Retinal pigment epithelial cell (primary cell): ENCODE measurements around the gene MIF.

Experiments used
- DNase-seq: peaks from one replicate; pipeline ENCODE4 v3.0.0-alpha.2; 2010; ENCODE audit warnings: low read depth
- H3K4me3 ChIP-seq: 2 replicates; pipeline ENCODE4 v1.5.1; 2011; ENCODE audit warnings: mild to moderate bottlenecking, low read length, control low read depth, moderate library complexity
- TF ChIP-seq, protein P1 (sequence below): conservative IDR thresholded peaks from 2 replicates; pipeline ENCODE4 v1.5.1; 2011; ENCODE audit warnings: low read depth, low read length, control low read depth, inconsistent platforms

The MIF gene

DNA sequence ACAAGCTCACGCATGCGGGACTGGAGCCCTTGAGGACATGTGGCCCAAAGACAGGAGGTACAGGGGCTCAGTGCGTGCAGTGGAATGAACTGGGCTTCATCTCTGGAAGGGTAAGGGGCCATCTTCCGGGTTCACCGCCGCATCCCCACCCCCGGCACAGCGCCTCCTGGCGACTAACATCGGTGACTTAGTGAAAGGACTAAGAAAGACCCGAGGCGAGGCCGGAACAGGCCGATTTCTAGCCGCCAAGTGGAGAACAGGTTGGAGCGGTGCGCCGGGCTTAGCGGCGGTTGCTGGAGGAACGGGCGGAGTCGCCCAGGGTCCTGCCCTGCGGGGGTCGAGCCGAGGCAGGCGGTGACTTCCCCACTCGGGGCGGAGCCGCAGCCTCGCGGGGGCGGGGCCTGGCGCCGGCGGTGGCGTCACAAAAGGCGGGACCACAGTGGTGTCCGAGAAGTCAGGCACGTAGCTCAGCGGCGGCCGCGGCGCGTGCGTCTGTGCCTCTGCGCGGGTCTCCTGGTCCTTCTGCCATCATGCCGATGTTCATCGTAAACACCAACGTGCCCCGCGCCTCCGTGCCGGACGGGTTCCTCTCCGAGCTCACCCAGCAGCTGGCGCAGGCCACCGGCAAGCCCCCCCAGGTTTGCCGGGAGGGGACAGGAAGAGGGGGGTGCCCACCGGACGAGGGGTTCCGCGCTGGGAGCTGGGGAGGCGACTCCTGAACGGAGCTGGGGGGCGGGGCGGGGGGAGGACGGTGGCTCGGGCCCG lies at the start of gene MIF:
MIF (plus strand) TSS at position 439 of the 765 bp plus-strand sequence; CDS start at position 531, 92 bp downstream.
- peak; percentile 84 for DNase-seq
- TF ChIP-seq, protein P1, sequence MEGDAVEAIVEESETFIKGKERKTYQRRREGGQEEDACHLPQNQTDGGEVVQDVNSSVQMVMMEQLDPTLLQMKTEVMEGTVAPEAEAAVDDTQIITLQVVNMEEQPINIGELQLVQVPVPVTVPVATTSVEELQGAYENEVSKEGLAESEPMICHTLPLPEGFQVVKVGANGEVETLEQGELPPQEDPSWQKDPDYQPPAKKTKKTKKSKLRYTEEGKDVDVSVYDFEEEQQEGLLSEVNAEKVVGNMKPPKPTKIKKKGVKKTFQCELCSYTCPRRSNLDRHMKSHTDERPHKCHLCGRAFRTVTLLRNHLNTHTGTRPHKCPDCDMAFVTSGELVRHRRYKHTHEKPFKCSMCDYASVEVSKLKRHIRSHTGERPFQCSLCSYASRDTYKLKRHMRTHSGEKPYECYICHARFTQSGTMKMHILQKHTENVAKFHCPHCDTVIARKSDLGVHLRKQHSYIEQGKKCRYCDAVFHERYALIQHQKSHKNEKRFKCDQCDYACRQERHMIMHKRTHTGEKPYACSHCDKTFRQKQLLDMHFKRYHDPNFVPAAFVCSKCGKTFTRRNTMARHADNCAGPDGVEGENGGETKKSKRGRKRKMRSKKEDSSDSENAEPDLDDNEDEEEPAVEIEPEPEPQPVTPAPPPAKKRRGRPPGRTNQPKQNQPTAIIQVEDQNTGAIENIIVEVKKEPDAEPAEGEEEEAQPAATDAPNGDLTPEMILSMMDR = peak; percentile 84
- peak within 1 kb of the TSS; percentile 80 for H3K4me3 ChIP-seq

DNA sequence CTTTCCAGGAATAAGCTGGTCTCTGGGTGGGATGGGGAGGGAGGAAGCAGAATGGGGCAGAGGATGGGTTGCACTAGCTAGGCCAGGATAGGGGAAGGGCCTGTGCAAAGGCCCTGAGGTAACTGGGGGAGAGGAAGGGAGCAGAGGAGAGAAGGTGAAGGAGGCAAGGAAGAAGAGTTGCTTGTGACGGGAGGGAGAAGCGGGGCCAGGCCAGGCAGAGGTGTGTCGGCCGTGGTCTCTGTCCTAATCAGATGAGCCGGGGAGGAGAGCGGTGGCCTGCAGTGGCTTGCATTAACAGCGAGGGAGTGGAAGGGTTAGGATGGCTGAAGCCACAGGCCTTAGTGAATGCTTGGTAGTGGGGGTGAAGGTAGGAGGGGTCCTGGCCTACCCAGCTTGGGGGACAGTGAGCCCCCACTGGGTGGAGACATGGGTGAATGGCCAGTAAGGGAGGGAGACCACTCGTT lies 49.4 kb upstream of the MIF start:
- no peak overlapping the region for H3K4me3 ChIP-seq
- DNase-seq = no peak
- TF ChIP-seq, protein P1 = no peak

DNA sequence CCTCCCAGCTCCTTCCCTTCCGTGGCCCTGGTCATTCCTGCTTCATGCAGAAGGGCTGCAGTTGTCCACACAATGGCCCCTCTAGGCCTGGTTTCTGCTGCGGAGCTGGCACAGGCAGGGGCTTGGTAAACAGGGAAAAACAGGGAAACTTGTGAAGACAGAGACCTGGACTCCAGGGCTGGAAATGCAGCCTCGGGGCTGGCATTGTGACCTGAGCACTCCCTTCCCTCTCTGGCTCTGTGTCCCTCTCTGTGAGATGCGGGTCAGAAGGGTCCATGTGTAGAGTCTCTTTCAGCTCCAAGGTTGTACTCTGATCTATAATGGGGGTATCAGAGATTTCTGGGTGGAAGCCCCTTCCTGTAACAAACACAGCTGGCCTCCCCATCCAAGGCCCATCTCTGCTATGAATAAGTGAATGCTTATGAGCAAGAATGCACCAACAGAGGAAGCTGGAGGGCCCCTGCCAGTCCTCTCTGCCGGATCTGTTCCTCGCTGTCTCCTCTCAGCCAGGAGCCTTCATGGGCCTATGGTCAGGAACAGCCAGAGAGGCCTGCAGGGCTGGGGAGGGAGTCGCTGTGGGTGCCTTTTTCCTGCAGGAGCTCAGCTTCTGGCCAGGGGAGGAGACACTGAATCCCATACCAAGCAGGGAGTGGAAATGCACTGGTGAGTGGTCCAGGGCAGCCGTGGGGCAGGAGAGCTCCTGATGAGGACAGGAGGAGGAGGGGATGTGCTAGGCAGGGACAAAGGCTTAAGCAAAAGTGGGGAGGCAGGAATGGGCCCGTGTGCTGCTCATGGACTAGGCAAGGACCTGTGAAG lies 48.7 kb upstream of the MIF start:
- TF ChIP-seq, protein P1 = no peak
- no peak for DNase-seq
- H3K4me3 ChIP-seq = no peak overlapping the region

DNA sequence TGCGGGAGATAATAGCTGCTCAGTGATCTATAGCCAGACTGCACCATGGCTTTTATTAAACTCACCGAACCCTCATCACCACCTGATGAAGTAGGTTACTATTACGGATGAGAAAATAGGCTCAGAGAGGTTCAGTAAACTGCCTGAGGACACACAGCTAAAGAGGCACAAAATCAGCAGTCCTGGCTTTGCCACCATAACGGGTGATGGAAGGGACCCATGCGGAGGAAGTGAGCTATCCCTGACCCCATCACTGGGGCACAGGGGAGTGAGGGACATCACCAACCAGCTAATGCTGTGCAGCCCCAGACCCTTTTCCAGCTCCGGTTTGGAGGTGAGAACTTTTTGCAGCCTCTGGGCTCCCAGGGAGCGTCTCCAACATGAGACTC lies 48.1 kb upstream of the MIF start:
- no peak overlapping the region for H3K4me3 ChIP-seq
- TF ChIP-seq, protein P1 = no peak
- DNase-seq = no peak

DNA sequence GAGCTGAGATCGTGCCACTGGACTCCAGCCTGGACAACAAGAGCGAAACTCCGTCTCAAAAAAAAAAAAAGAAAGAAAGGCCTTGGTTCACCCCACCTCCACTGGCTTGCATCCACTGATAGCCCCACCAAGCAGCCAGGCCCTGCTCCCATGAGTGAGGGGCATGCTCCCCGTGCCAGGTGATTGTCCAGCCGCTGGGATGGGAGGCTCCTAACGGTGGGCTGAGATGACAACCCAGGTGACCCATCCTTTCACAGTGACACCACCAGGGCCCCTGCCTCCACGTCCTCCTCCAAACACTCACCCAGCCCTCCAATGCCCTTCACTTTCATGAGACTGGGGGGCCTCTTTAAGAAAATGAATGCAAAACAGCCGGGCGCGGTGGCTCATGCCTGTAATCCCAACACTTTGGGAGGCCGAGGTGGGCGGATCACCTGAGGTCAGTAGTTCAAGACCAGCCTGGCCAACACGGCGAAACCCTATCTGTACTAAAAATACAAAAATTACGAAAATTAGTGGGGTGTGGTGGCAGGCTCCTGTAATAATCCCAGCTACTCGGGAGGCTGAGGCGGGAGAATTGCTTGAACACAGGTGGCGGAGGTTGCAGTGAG lies 46.8 kb upstream of the MIF start:
- no peak overlapping the region for H3K4me3 ChIP-seq
- no peak for DNase-seq
- TF ChIP-seq, protein P1 = no peak

DNA sequence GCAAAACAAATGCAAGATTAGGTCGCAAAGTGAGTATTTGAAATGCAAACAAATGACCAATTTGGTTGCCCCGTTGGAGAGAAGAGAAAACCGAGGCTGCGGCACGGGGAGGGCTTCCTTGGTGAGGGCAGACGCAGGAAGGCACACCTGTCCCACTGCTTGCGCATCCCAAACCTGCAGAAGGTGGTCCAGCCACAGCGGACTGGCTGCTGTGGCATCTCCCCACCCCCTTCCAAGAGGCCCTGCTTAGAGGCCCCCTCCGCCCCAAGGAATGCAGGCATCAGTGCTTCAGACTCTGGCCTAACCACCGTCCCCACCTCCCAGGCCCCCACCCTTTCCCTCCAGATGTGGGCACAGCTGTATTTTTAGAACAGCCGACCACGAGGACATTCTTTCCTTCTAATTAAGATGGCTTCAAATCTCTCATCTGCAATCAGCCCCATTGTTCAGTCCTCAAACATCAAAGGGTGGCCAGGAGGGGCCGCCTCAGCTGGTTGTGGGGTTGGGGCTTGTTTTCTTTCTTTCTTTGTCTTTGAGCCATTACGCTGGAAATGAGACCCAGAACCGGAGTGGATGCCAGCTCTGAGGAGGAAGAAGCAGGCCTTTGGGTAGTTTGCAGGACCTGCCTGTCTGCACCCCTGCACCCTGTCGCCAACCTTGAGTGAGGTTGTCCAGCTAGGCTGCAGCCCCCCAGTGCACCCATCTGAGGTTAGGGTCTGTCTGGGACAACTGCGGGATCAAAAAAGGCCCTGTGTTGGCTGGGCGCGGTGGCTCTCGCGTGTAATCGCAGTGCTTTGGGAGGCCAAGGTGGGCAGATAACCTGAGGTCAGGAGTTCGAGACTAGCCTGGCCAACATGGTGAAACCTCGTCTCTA lies 46.0 kb upstream of the MIF start:
- TF ChIP-seq, protein P1 = no peak
- DNase-seq = no peak
- H3K4me3 ChIP-seq = no peak overlapping the region
